ENCODE results near the gene PHLPP1. TPM values are rescaled to one million over a fixed set of nuclear protein-coding genes. Genes with fewer than 3 reads are reported as not detected.

PHLPP1 gene
- total and polyA plus RNA-seq, 2 of the 4 experiments (the other 2 are of a cell fraction) = 3.3 to 3.6 TPM

- Histone ChIP-seq H3K27ac (ENCODE audit: insufficient read depth, low read length) (no peak overlapping the region), H2BK20ac (ENCODE audit: low read depth, low read length) (no peak overlapping the region), H3K23ac (ENCODE audit: low read depth, low read length) (no peak overlapping the region), H2BK15ac (ENCODE audit: low read depth, low read length) (no peak overlapping the region), H4K91ac (ENCODE audit: insufficient read depth, low read depth, low read length) (no peak overlapping the region), H3K36me3 (ENCODE audit: control insufficient read depth, insufficient read depth, low read length) (0 out of 2 replicates have a peak, but pooled peaks cover 2% of the 10 kb centered on the region), H3K56ac (ENCODE audit: extremely low read depth, insufficient read depth, low read length) (no peak overlapping the region), H3K9me3 (ENCODE audit: control insufficient read depth, insufficient read depth, low read length) (no peaks in the 10 kb centered on the region), H3K4me1 (ENCODE audit: control insufficient read depth, insufficient read depth, low read length) (no peaks in the 10 kb centered on the region), H4K8ac (ENCODE audit: low read depth in 2 of 2, low read length in 2 of 2) (no peak overlapping the region), H3K18ac (ENCODE audit: low read depth, low read length) (no peak overlapping the region), H3K4me3 (ENCODE audit: insufficient read depth, low read depth, low read length) (no peak overlapping the region), H3K9me1 (ENCODE audit: insufficient read depth, low read length) (no peaks in the 10 kb centered on the region), H3K27me3 (ENCODE audit: control insufficient read depth, insufficient read depth, low read length) (no peaks in the 10 kb centered on the region), H2AK5ac (ENCODE audit: low read depth, low read length) (no peak overlapping the region), H3K14ac (replicated peaks; ENCODE audit: low read depth, low read length) (no peak overlapping the region), H3K9ac (ENCODE audit: low read depth, low read length) (no peak overlapping the region), H3K4ac (ENCODE audit: low read depth, low read length) (no peak overlapping the region), H3K4me2 (ENCODE audit: low read depth, low read length) (no peak overlapping the region), H2AK9ac (replicated peaks; ENCODE audit: low read depth, low read length, poor library complexity) (no peak overlapping the region), H2BK120ac (ENCODE audit: low read depth, low read length) (no peak overlapping the region), H4K20me1 (ENCODE audit: insufficient read depth, low read length) (no peaks in the 10 kb centered on the region), H3K79me1 (ENCODE audit: low read depth in 1 of 2, low read length in 2 of 2) (no peaks in the 10 kb centered on the region), H2BK5ac (ENCODE audit: low read depth, low read length, poor library complexity, severe bottlenecking) (no peak overlapping the region), H2AFZ (replicated peaks; ENCODE audit: low read length, poor library complexity) (no peak overlapping the region), H4K5ac (ENCODE audit: low read depth, low read length) (no peak overlapping the region)
- dilution Hi-C loops (cut with HindIII; ENCODE audit: low sequenced_read_pairs, unreplicated experiment) (no loop called here), intact Hi-C loops (cut with micrococcal nuclease) (no loop called here), in situ Hi-C loops (cut with MboI; ENCODE audit: low sequenced_read_pairs) (no loop called here)
- no TSS peak for BruUV-seq (replicated peaks)
- DNase-seq (no peak), ATAC-seq (ENCODE audit: low read depth) (no peak)
- ChIA-PET POLR2A (ENCODE audit: unreplicated experiment) (no interaction called here), CTCF (no interaction called here)
- 60% methylated on average over 1 of the region's 4 CpGs; no CpG with 5 or more reads in 1 of the 2 experiments for WGBS, 2 experiments (ENCODE audit: extremely low coverage in 2 of 2, insufficient read length in 1 of 2)
- TF ChIP-seq RFX5 (IDR thresholded peaks at IDR 0.05; ENCODE audit: low read depth, low read length) = no peak
- no peak for TF ChIP-seq RAD21 (IDR thresholded peaks at IDR 0.05; ENCODE audit: low read length)
- no peak for TF ChIP-seq SMC3 (IDR thresholded peaks at IDR 0.05; ENCODE audit: low read depth, low read length)
- no peak for TF ChIP-seq RCOR1 (IDR thresholded peaks at IDR 0.05; ENCODE audit: insufficient replicate concordance, low read length)
- TF ChIP-seq FOS (IDR thresholded peaks at IDR 0.05; ENCODE audit: low read depth, low read length) = no peak
- TF ChIP-seq BHLHE40 (IDR thresholded peaks at IDR 0.05; ENCODE audit: low read depth, low read length) = no peak
- TF ChIP-seq, protein P1, sequence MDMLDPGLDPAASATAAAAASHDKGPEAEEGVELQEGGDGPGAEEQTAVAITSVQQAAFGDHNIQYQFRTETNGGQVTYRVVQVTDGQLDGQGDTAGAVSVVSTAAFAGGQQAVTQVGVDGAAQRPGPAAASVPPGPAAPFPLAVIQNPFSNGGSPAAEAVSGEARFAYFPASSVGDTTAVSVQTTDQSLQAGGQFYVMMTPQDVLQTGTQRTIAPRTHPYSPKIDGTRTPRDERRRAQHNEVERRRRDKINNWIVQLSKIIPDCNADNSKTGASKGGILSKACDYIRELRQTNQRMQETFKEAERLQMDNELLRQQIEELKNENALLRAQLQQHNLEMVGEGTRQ (IDR thresholded peaks at IDR 0.05; ENCODE audit: low read depth, low read length) = no peak
- no peak for TF ChIP-seq POLR2A (IDR thresholded peaks at IDR 0.05; ENCODE audit: low read depth, low read length)
- TF ChIP-seq MAFK (IDR thresholded peaks at IDR 0.05; ENCODE audit: low read depth, low read length) = no peak
- TF ChIP-seq CHD1 (IDR thresholded peaks at IDR 0.05; ENCODE audit: low read depth, low read length) = no peak
- no peak for TF ChIP-seq NFE2L2 (IDR thresholded peaks at IDR 0.05; ENCODE audit: low read depth, low read length)
- TF ChIP-seq, protein P2, sequence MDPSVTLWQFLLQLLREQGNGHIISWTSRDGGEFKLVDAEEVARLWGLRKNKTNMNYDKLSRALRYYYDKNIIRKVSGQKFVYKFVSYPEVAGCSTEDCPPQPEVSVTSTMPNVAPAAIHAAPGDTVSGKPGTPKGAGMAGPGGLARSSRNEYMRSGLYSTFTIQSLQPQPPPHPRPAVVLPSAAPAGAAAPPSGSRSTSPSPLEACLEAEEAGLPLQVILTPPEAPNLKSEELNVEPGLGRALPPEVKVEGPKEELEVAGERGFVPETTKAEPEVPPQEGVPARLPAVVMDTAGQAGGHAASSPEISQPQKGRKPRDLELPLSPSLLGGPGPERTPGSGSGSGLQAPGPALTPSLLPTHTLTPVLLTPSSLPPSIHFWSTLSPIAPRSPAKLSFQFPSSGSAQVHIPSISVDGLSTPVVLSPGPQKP (IDR thresholded peaks at IDR 0.05; ENCODE audit: borderline replicate concordance, low read depth, low read length) = no peak
- TF ChIP-seq, protein P3, sequence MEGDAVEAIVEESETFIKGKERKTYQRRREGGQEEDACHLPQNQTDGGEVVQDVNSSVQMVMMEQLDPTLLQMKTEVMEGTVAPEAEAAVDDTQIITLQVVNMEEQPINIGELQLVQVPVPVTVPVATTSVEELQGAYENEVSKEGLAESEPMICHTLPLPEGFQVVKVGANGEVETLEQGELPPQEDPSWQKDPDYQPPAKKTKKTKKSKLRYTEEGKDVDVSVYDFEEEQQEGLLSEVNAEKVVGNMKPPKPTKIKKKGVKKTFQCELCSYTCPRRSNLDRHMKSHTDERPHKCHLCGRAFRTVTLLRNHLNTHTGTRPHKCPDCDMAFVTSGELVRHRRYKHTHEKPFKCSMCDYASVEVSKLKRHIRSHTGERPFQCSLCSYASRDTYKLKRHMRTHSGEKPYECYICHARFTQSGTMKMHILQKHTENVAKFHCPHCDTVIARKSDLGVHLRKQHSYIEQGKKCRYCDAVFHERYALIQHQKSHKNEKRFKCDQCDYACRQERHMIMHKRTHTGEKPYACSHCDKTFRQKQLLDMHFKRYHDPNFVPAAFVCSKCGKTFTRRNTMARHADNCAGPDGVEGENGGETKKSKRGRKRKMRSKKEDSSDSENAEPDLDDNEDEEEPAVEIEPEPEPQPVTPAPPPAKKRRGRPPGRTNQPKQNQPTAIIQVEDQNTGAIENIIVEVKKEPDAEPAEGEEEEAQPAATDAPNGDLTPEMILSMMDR (conservative IDR thresholded peaks at IDR 0.05; ENCODE audit: low read depth, low read length) = no peak
- TF ChIP-seq MXI1 (IDR thresholded peaks at IDR 0.05; ENCODE audit: borderline replicate concordance, low read depth, low read length) = no peak
- TF ChIP-seq CEBPB (IDR thresholded peaks at IDR 0.05; ENCODE audit: low read depth, low read length) = no peak
- TF ChIP-seq MAZ (IDR thresholded peaks at IDR 0.05; ENCODE audit: borderline replicate concordance, low read depth, low read length) = no peak
Observed at GRCh38 chr18:62967089-62967488, 251.7 kb downstream of the PHLPP1 start.

Data from IMR-90 (cell line).